Hepatocyte (in vitro differentiated cells): ENCODE results near the gene TAF11L5. TPM values are rescaled to one million over a fixed set of nuclear protein-coding genes. Genes with fewer than 3 reads are reported as not detected.
"Not testable (repeated sequence)": the region's sequence is repeated elsewhere in the genome, so short reads cannot be mapped to it uniquely, and the experiment has no call there.

Source experiments
- DNase-seq: peaks from one replicate; pipeline ENCODE4 v3.0.0-alpha.2; 2016; ENCODE audit warnings: low spot score
- H2AFZ ChIP-seq: fragments of 200-600 bp; sonication (generic); 2 replicates; pipeline ENCODE4 v1.6.0; 2016; ENCODE audit warnings: antibody characterized with exemption, mild to moderate bottlenecking
- H3K27ac ChIP-seq: fragments of 200-600 bp; sonication (generic); 2 replicates; pipeline ENCODE4 v1.5.1; 2016; ENCODE audit warnings: mild to moderate bottlenecking
- H3K27me3 ChIP-seq: fragments of 200-600 bp; sonication (generic); 2 replicates; pipeline ENCODE4 v1.6.1; 2016
- H3K36me3 ChIP-seq: fragments of 200-600 bp; sonication (generic); replicated peaks from 2 replicates; pipeline ENCODE4 v1.5.1; 2016; ENCODE audit warnings: low read depth; ENCODE audit not compliant: insufficient read depth
- H3K4me1 ChIP-seq: fragments of 200-600 bp; sonication (generic); 2 replicates; pipeline ENCODE4 v1.5.1; 2016; ENCODE audit warnings: mild to moderate bottlenecking, moderate library complexity; ENCODE audit not compliant: insufficient read depth
- H3K4me2 ChIP-seq: fragments of 200-600 bp; sonication (generic); 2 replicates; pipeline ENCODE4 v1.6.0; 2016
- H3K4me3 ChIP-seq: fragments of 200-600 bp; sonication (generic); 2 replicates; pipeline ENCODE4 v1.5.1; 2016; ENCODE audit warnings: mild to moderate bottlenecking
- H3K79me2 ChIP-seq: fragments of 200-600 bp; sonication (generic); 2 replicates; pipeline ENCODE4 v1.6.0; 2017; ENCODE audit warnings: mild to moderate bottlenecking
- H3K9me2 ChIP-seq: fragments of 200-600 bp; sonication (generic); replicated peaks from 2 replicates; pipeline ENCODE4 v1.6.0; 2017; ENCODE audit warnings: mild to moderate bottlenecking; ENCODE audit not compliant: insufficient read depth
- H3K9me3 ChIP-seq: fragments of 200-600 bp; sonication (generic); 2 replicates; pipeline ENCODE4 v1.5.1; 2016; ENCODE audit warnings: low read depth, mild to moderate bottlenecking
- H4K20me1 ChIP-seq: fragments of 200-600 bp; sonication (generic); 2 replicates; pipeline ENCODE4 v1.6.0; 2016; ENCODE audit warnings: mild to moderate bottlenecking; ENCODE audit not compliant: insufficient read depth, poor library complexity, severe bottlenecking
- WGBS: methylation state at CpG from one replicate; pipeline ENCODE4 v1.1.6; 2016; ENCODE audit warnings: low lambda C conversion rate; ENCODE audit errors: missing lambda C conversion rate; 5-methylcytosine and 5-hydroxymethylcytosine counted together
- polyA plus RNA-seq: library from polyadenylated mRNA; unstranded; fragments of >200 nt; fragmentation: Nextera tagmentation; extraction: Ambion mirVana; gene quantifications from 2 replicates; pipeline ENCODE4 v1.2.1, GENCODE V29; 2016
- small RNA-seq: library from RNA; depleted of rRNA; stranded (forward); fragments of <200 nt; gene quantifications from one replicate; pipeline ENCODE3, GENCODE V24; 2014
- total RNA-seq: library from RNA; depleted of rRNA; stranded (reverse); fragments of >200 nt; gene quantifications from 2 replicates; pipeline ENCODE4 v1.2.3, GENCODE V29; 2014

TAF11L5 gene
- total and polyA plus RNA-seq, 2 experiments from 2014 or later, result not detected

GRCh38 chr5:17519508-17519907 is 5.5 kb upstream of the TAF11L5 start:
- not testable (repeated sequence) for H3K36me3 ChIP-seq, H3K4me3 ChIP-seq, H3K4me1 ChIP-seq, H3K4me2 ChIP-seq, H3K79me2 ChIP-seq, DNase-seq, H3K27ac ChIP-seq, H3K9me2 ChIP-seq, H2AFZ ChIP-seq, H4K20me1 ChIP-seq, H3K27me3 ChIP-seq, H3K9me3 ChIP-seq
- 89% methylated on average over 9 of the region's 14 CpGs for WGBS

- DNase-seq, H3K79me2 ChIP-seq, H3K27ac ChIP-seq, H3K9me2 ChIP-seq, H2AFZ ChIP-seq, H3K27me3 ChIP-seq, H4K20me1 ChIP-seq, H3K36me3 ChIP-seq, H3K9me3 ChIP-seq, H3K4me1 ChIP-seq, H3K4me3 ChIP-seq, H3K4me2 ChIP-seq: not testable (repeated sequence)
- WGBS, result no CpG with 5 or more reads among the region's 15 CpGs
These were observed 3.5 kb upstream of the TAF11L5 start, which contains the start of gene TAF11L4 for GRCh38 chr5:17521501-17521900. TAF11L4 (plus strand) TSS chr5:17521801.

GRCh38 chr5:17526504-17526903 is 1.5 kb downstream of the TAF11L5 start:
- H3K4me2 ChIP-seq, H3K9me2 ChIP-seq, H3K36me3 ChIP-seq, H3K4me1 ChIP-seq, H3K79me2 ChIP-seq, H2AFZ ChIP-seq, H3K27me3 ChIP-seq, H3K27ac ChIP-seq, H3K9me3 ChIP-seq, H3K4me3 ChIP-seq, H4K20me1 ChIP-seq: not testable (repeated sequence)
- WGBS, result 93% methylated on average over 13 of the region's 17 CpGs
- DNase-seq, result peak; percentile 54

- H3K4me2 ChIP-seq, H3K27ac ChIP-seq, H3K9me3 ChIP-seq, H3K9me2 ChIP-seq, H3K27me3 ChIP-seq, H3K36me3 ChIP-seq, H2AFZ ChIP-seq, H3K4me1 ChIP-seq, DNase-seq, H3K4me3 ChIP-seq, H3K79me2 ChIP-seq, H4K20me1 ChIP-seq: not testable (repeated sequence)
- WGBS, result no CpG with 5 or more reads among the region's 15 CpGs
These were observed 3.3 kb downstream of the TAF11L5 start, which contains the start of gene TAF11L6 for GRCh38 chr5:17528369-17528768. TAF11L6 (plus strand) TSS chr5:17528669.

Small RNA genes lying within 50 kb of the gene (small RNA-seq; reads per million reads assigned to genes)
- not detected for gene AC106774.3

Other genes with a start within 250 kb of the TAF11L5 start
- gene TAF11L2, start 27.0 kb upstream of the TAF11L5 start, total RNA-seq, result not detected in 2 replicates
- not detected in 2 replicates for gene TAF11L2, start 27.0 kb upstream of the TAF11L5 start, polyA plus RNA-seq
- not detected in 2 replicates for gene TAF11L3, start 6.9 kb upstream of the TAF11L5 start, total RNA-seq
- gene TAF11L3, start 6.9 kb upstream of the TAF11L5 start, polyA plus RNA-seq, result not detected in 2 replicates
- not detected in 2 replicates for gene TAF11L4, start 3.4 kb upstream of the TAF11L5 start, total RNA-seq
- not detected in 2 replicates for gene TAF11L4, start 3.4 kb upstream of the TAF11L5 start, polyA plus RNA-seq
- not detected in 2 replicates for gene TAF11L6, start 3.4 kb downstream of the TAF11L5 start, total RNA-seq
- not detected in 2 replicates for gene TAF11L6, start 3.4 kb downstream of the TAF11L5 start, polyA plus RNA-seq
- not detected in 2 replicates for gene TAF11L7, start 60.5 kb downstream of the TAF11L5 start, total RNA-seq
- gene TAF11L7, start 60.5 kb downstream of the TAF11L5 start, polyA plus RNA-seq, result not detected in 2 replicates
- not detected in 2 replicates for gene TAF11L8, start 65.7 kb downstream of the TAF11L5 start, total RNA-seq
- gene TAF11L8, start 65.7 kb downstream of the TAF11L5 start, polyA plus RNA-seq, result not detected in 2 replicates
- gene TAF11L9, start 69.2 kb downstream of the TAF11L5 start, total RNA-seq, result not detected in 2 replicates
- not detected in 2 replicates for gene TAF11L9, start 69.2 kb downstream of the TAF11L5 start, polyA plus RNA-seq
- gene TAF11L10, start 72.6 kb downstream of the TAF11L5 start, total RNA-seq, result not detected in 2 replicates
- not detected in 2 replicates for gene TAF11L10, start 72.6 kb downstream of the TAF11L5 start, polyA plus RNA-seq
- gene TAF11L11, start 78.9 kb downstream of the TAF11L5 start, total RNA-seq, result not detected in 2 replicates
- not detected in 2 replicates for gene TAF11L11, start 78.9 kb downstream of the TAF11L5 start, polyA plus RNA-seq
- not detected in 2 replicates for gene TAF11L12, start 85.2 kb downstream of the TAF11L5 start, total RNA-seq
- not detected in 2 replicates for gene TAF11L12, start 85.2 kb downstream of the TAF11L5 start, polyA plus RNA-seq
- gene TAF11L13, start 106.9 kb downstream of the TAF11L5 start, total RNA-seq, result not detected in 2 replicates
- gene TAF11L13, start 106.9 kb downstream of the TAF11L5 start, polyA plus RNA-seq, result not detected in 2 replicates
- gene TAF11L14, start 109.2 kb downstream of the TAF11L5 start, total RNA-seq, result not detected in 2 replicates
- gene TAF11L14, start 109.2 kb downstream of the TAF11L5 start, polyA plus RNA-seq, result not detected in 2 replicates